HepG2 (cell line): Measurements from ENCODE around the gene APBB2. TPM values are rescaled to one million over a fixed set of nuclear protein-coding genes. Genes with fewer than 3 reads are reported as not detected.

Source experiments
- LCORL ChIP-seq, 2 experiments: fragments of 450-650 bp in 1 of 2; sonication (generic) in 1 of 2; formaldehyde crosslinking in 1 of 2; IDR thresholded peaks; 2 replicates each; pipeline versions ENCODE4 v1.5.0 to v1.6.1; 2017 to 2020; ENCODE audit warnings: antibody characterized with exemption in 1 of 2, missing genetic modification reagents in 1 of 2
- PITX1 ChIP-seq: sonication (generic); formaldehyde crosslinking; IDR thresholded peaks from 2 replicates; pipeline ENCODE4 v1.5.1; 2020; ENCODE audit warnings: mild to moderate bottlenecking, missing genetic modification reagents
- REL ChIP-seq: sonication (generic); formaldehyde crosslinking; conservative IDR thresholded peaks from 2 replicates; pipeline ENCODE4 v1.8.0; 2022; ENCODE audit warnings: mild to moderate bottlenecking, missing genetic modification reagents, moderate library complexity
- SAP130 ChIP-seq: IDR thresholded peaks from 2 replicates; pipeline ENCODE4 v1.6.1; 2016; ENCODE audit warnings: low read depth
- SMAD1 ChIP-seq: sonication (generic); formaldehyde crosslinking; IDR thresholded peaks from 2 replicates; pipeline ENCODE4 v1.4.0; 2020; ENCODE audit warnings: missing genetic modification reagents, low read depth, mild to moderate bottlenecking, borderline replicate concordance
- ZC3H13 ChIP-seq: sonication (generic); formaldehyde crosslinking; IDR thresholded peaks from 2 replicates; pipeline ENCODE4 v1.8.1; 2023; ENCODE audit warnings: mild to moderate bottlenecking, missing genetic modification reagents, moderate library complexity
- ZNF749 ChIP-seq: sonication (generic); formaldehyde crosslinking; IDR thresholded peaks from 2 replicates; pipeline ENCODE4 v1.8.0; 2022; ENCODE audit warnings: mild to moderate bottlenecking, missing genetic modification reagents, moderate library complexity, borderline replicate concordance
- polyA plus RNA-seq, 8 experiments: library from polyadenylated mRNA; depleted of rRNA in 3 of 8; stranded (reverse) in 7 of 8; unstranded in 1 of 8; fragments of >200 nt; fragmentation: Illumina TruSeq in 4 of 8; extraction: Trizol in 4 of 8; gene quantifications; 2 replicates each; pipeline versions ENCODE4 v1.2.1 to v1.2.3, GENCODE V29; 2011 to 2016; ENCODE audit warnings: low read depth in 4 of 8, missing spikeins in 1 of 8, mixed read lengths in 1 of 8; ENCODE audit not compliant: insufficient read depth in 1 of 8
- total RNA-seq, 5 experiments: library from RNA; depleted of rRNA; stranded (reverse); fragments of >200 nt; fragmentation: Illumina TruSeq; extraction: Trizol; gene quantifications; 2 replicates each; pipeline ENCODE4 v1.2.3, GENCODE V29; 2016; ENCODE audit warnings: low read depth in 1 of 5
- TF ChIP-seq, protein P1 (sequence below): sonication (generic); formaldehyde crosslinking; IDR thresholded peaks from 2 replicates; pipeline ENCODE4 v1.8.1; 2022; ENCODE audit warnings: mild to moderate bottlenecking, missing genetic modification reagents
- TF ChIP-seq, protein P2 (sequence below): sonication (generic); formaldehyde crosslinking; IDR thresholded peaks from 2 replicates; pipeline ENCODE4 v1.8.0; 2022; ENCODE audit warnings: mild to moderate bottlenecking, missing genetic modification reagents; ENCODE audit not compliant: insufficient replicate concordance

The APBB2 gene
- total and polyA plus RNA-seq, 2 of the 13 experiments (the other 11 are each of a cell fraction or from before 2014, with no cell fraction given), result 11.7 to 17.0 TPM

DNA sequence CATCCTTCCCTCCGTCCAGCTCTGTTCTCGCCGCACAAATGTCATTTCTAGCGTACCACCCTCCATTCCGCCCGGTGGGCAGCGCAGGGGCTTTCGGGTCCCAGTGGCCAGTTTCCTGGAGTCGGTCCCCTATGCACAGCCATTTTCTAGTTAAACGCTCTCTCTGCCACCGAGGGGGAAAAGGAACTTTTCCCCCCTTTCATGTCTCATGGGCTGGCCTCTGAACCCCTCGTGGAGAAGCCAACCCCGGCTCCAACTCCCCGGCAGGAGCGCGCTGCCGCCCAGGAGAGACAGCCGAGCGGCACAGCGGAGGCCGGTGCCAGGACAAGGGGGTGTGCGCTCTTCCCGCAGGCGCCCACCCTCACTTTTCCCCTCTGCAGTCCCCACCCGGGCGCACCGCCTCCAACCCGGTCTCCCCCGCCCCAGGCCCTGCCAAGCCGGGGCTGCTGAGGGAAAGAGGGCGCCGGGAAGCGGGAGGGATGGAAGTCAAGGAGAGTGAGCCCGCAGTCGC, 662 bp downstream of the APBB2 start (continued):
- TF ChIP-seq, protein P1, sequence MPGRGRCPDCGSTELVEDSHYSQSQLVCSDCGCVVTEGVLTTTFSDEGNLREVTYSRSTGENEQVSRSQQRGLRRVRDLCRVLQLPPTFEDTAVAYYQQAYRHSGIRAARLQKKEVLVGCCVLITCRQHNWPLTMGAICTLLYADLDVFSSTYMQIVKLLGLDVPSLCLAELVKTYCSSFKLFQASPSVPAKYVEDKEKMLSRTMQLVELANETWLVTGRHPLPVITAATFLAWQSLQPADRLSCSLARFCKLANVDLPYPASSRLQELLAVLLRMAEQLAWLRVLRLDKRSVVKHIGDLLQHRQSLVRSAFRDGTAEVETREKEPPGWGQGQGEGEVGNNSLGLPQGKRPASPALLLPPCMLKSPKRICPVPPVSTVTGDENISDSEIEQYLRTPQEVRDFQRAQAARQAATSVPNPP (CRISPR knock-in tag), result no peak
- TF ChIP-seq LCORL (IDR thresholded peaks at IDR 0.05), result no peak
- 0 out of 2 replicates have a peak, but pooled peaks have one; percentile 2 for TF ChIP-seq LCORL (CRISPR knock-in tag; IDR thresholded peaks at IDR 0.05)
- TF ChIP-seq, protein P2, sequence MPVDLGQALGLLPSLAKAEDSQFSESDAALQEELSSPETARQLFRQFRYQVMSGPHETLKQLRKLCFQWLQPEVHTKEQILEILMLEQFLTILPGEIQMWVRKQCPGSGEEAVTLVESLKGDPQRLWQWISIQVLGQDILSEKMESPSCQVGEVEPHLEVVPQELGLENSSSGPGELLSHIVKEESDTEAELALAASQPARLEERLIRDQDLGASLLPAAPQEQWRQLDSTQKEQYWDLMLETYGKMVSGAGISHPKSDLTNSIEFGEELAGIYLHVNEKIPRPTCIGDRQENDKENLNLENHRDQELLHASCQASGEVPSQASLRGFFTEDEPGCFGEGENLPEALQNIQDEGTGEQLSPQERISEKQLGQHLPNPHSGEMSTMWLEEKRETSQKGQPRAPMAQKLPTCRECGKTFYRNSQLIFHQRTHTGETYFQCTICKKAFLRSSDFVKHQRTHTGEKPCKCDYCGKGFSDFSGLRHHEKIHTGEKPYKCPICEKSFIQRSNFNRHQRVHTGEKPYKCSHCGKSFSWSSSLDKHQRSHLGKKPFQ (CRISPR knock-in tag), result no peak
- 0 out of 2 replicates have a peak, but pooled peaks have one; percentile 9 for TF ChIP-seq REL (CRISPR knock-in tag)
- TF ChIP-seq SAP130, result 0 out of 2 replicates have a peak, but pooled peaks have one; percentile 9
- no peak for TF ChIP-seq PITX1
- 0 out of 2 replicates have a peak, but pooled peaks have one; percentile 31 for TF ChIP-seq ZNF749 (CRISPR knock-in tag)
- 0 out of 2 replicates have a peak, but pooled peaks have one; percentile 15 for TF ChIP-seq SMAD1 (CRISPR knock-in tag)
- 0 out of 2 replicates have a peak, but pooled peaks have one; percentile 30 for TF ChIP-seq ZC3H13 (CRISPR knock-in tag)
